Hematopoietic multipotent progenitor cell treated with erythropoietin and hydrocortisone succinate and interleukin-3 and kit ligand, for 6 days (in vitro differentiated cells): Measurements from ENCODE around the gene DNAAF8.
"Not testable (repeated sequence)": the region's sequence is repeated elsewhere in the genome, so short reads cannot be mapped to it uniquely, and the experiment has no call there.

ENCODE experiments used
- DNase-seq: peaks from one replicate; pipeline ENCODE4 v3.0.0-alpha.2; 2015

Gene DNAAF8

GRCh38 chr16:4784444-4784987, 50.2 kb downstream of the DNAAF8 start:
- DNase-seq: not testable (repeated sequence)

- no peak for DNase-seq
These were observed 51.6 kb downstream of the DNAAF8 start for GRCh38 chr16:4785758-4786433.

- DNase-seq: no peak
These were observed 52.7 kb downstream of the DNAAF8 start for GRCh38 chr16:4787068-4787467.

GRCh38 chr16:4787627-4788482, 53.5 kb downstream of the DNAAF8 start, which contains the start of gene SEPTIN12:
SEPTIN12 (minus strand) TSS chr16:4788345; CDS start chr16:4787645, 700 bp downstream.
- DNase-seq: no peak

- DNase-seq: no peak
These were observed 54.2 kb downstream of the DNAAF8 start for GRCh38 chr16:4788489-4788889.

GRCh38 chr16:4788910-4789309, 54.6 kb downstream of the DNAAF8 start:
- DNase-seq: no peak

GRCh38 chr16:4790261-4790660, 55.9 kb downstream of the DNAAF8 start:
- DNase-seq: no peak

- no peak for DNase-seq
These were observed 56.5 kb downstream of the DNAAF8 start for GRCh38 chr16:4790871-4791270.

- no peak for DNase-seq
These were observed 58.7 kb downstream of the DNAAF8 start for GRCh38 chr16:4792951-4793513.

- no peak for DNase-seq
These were observed 61.0 kb downstream of the DNAAF8 start, which contains the start of gene SMIM22 for GRCh38 chr16:4795181-4795827. SMIM22 (plus strand) TSS chr16:4795369; CDS start chr16:4795735, 366 bp downstream.

GRCh38 chr16:4795828-4796572, 61.7 kb downstream of the DNAAF8 start:
- DNase-seq: no peak

- DNase-seq: no peak
These were observed 62.9 kb downstream of the DNAAF8 start for GRCh38 chr16:4796982-4797804.

- no peak for DNase-seq
These were observed 63.5 kb downstream of the DNAAF8 start for GRCh38 chr16:4797805-4798252.

GRCh38 chr16:4798456-4798855, 64.1 kb downstream of the DNAAF8 start:
- DNase-seq: no peak
